Measurements from ENCODE around the gene RSPRY1. TPM values are rescaled to one million over a fixed set of nuclear protein-coding genes. Genes with fewer than 3 reads are reported as not detected.
"Not testable (repeated sequence)": the region's sequence is repeated elsewhere in the genome, so short reads cannot be mapped to it uniquely, and the experiment has no call there.

RSPRY1 gene
- total RNA-seq, 4 donors from 2014 or later, result 13.7 to 27.2 (median 23.1) TPM

DNA sequence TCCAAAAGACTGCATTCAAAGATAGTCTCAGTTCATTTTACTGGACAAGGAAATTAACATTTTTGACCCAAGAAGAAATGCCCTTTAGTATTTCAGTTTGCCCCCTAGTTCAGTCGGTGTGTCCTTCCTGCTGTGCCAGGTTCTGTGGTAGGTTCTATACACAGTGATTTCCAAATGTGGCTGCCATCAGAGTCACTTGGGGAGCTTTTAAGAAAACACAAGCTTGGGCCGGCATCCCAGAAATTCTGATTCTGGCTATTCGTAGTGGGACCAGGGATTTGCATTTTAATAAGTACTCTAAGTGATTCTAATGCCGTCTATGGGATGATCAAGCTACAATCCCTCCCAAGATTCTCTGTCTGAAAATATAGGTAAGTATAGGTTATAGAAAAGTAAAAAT lies 10.2 kb downstream of the RSPRY1 start:
- DNase-seq, result no peak

DNA sequence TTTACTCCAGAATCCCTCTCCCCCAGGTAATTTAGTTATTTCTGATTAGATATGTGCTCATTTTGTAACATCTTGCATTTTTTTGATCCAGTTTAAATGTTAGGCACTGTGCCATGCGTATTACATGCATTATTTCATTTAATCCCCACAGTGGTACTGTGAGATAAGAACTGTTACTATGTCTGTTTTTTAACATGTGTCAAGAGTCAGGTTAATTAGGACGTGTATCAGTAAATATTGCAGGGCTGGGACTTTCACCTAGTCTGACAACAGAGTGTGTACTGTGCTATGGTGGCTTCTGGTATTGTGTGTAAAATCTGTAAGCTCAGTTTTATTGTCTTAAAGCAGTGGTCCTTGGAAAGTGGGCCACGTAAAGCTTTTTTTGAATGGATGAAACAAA lies 10.6 kb downstream of the RSPRY1 start:
- intact Hi-C loops (cut with DNase I), result no loop called here
- peaks cover 0 to 41% (median 15%) of the 10 kb centered on the region in 3 donors for H3K4me1 ChIP-seq
- 76 to 82% methylated on average over 3 of the region's 3 CpGs for WGBS, 2 donors
- H3K27me3 ChIP-seq, result no peaks in the 10 kb centered on the region
- H3K36me3 ChIP-seq, result no peaks in the 10 kb centered on the region
- H3K27ac ChIP-seq, result no peak overlapping the region
- no peaks in the 10 kb centered on the region for H3K9me3 ChIP-seq
- TF ChIP-seq, protein P1, sequence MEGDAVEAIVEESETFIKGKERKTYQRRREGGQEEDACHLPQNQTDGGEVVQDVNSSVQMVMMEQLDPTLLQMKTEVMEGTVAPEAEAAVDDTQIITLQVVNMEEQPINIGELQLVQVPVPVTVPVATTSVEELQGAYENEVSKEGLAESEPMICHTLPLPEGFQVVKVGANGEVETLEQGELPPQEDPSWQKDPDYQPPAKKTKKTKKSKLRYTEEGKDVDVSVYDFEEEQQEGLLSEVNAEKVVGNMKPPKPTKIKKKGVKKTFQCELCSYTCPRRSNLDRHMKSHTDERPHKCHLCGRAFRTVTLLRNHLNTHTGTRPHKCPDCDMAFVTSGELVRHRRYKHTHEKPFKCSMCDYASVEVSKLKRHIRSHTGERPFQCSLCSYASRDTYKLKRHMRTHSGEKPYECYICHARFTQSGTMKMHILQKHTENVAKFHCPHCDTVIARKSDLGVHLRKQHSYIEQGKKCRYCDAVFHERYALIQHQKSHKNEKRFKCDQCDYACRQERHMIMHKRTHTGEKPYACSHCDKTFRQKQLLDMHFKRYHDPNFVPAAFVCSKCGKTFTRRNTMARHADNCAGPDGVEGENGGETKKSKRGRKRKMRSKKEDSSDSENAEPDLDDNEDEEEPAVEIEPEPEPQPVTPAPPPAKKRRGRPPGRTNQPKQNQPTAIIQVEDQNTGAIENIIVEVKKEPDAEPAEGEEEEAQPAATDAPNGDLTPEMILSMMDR (IDR thresholded peaks at IDR 0.05), result no peak
- TF ChIP-seq POLR2A (IDR thresholded peaks at IDR 0.05), result no peak
- no peak overlapping the region for H3K4me3 ChIP-seq
- no peak for DNase-seq

More for the DNA sequence above, 10.2 kb downstream of the RSPRY1 start:
- Histone ChIP-seq H3K4me1 (peaks cover 0 to 46% (median 15%) of the 10 kb centered on the region in 3 donors), H3K27me3 (no peaks in the 10 kb centered on the region), H3K9me3 (no peaks in the 10 kb centered on the region), H3K27ac (no peak overlapping the region), H3K4me3 (no peak overlapping the region), H3K36me3 (no peaks in the 10 kb centered on the region)
- TF ChIP-seq POLR2A (IDR thresholded peaks at IDR 0.05), result no peak
- TF ChIP-seq, protein P1 (IDR thresholded peaks at IDR 0.05), result no peak
- WGBS, 2 donors, result 66 to 70% methylated on average over 4 of the region's 4 CpGs
- intact Hi-C loops (cut with DNase I), result no loop called here

DNA sequence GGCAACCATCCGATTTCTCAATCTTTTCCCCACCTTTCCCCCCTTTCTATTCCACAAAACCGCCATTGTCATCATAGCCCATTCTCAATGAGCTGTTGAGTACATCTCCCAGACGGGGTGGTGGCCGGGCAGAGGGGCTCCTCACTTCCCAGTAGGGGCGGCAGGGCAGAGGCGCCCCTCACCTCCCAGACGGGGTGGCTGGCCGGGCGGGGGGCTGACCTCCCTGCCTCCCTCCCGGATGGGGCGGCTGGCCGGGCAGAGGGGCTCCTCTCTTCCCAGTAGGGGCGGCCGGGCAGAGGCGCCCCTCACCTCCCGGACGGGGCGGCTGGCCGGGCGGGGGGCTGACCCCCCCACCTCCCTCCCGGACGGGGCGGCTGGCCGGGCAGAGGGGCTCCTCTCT lies 14.2 kb downstream of the RSPRY1 start:
- H3K36me3 ChIP-seq, result peaks cover 4 to 11% (median 6%) of the 10 kb centered on the region in 3 donors
- H3K4me3 ChIP-seq; H3K9me3 ChIP-seq; H3K4me1 ChIP-seq; intact Hi-C loops (cut with DNase I); H3K27me3 ChIP-seq; DNase-seq; H3K27ac ChIP-seq: not testable (repeated sequence)
- no CpG with 5 or more reads among the region's 24 CpGs for WGBS, 2 donors

DNA sequence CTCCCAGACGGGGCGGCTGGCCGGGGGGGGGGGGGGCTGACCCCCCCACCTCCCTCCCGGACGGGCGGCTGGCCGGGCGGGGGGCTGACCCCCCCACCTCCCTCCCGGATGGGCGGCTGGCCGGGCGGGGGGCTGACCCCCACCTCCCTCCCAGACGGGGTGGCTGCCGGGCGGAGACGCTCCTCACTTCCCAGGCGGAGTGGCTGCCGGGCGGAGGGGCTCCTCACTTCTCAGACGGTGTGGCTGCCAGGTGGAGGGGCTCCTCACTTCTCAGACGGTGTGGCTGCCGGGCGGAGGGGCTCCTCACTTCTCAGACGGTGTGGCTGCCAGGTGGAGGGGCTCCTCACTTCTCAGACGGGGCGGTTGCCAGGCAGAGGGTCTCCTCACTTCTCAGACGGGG lies 14.8 kb downstream of the RSPRY1 start:
- DNase-seq; H3K4me3 ChIP-seq; H3K27me3 ChIP-seq; intact Hi-C loops (cut with DNase I); H3K27ac ChIP-seq; H3K4me1 ChIP-seq; H3K9me3 ChIP-seq: not testable (repeated sequence)
- peaks cover 4 to 17% (median 10%) of the 10 kb centered on the region in 3 donors for H3K36me3 ChIP-seq
- WGBS, 2 donors, result no CpG with 5 or more reads among the region's 27 CpGs

DNA sequence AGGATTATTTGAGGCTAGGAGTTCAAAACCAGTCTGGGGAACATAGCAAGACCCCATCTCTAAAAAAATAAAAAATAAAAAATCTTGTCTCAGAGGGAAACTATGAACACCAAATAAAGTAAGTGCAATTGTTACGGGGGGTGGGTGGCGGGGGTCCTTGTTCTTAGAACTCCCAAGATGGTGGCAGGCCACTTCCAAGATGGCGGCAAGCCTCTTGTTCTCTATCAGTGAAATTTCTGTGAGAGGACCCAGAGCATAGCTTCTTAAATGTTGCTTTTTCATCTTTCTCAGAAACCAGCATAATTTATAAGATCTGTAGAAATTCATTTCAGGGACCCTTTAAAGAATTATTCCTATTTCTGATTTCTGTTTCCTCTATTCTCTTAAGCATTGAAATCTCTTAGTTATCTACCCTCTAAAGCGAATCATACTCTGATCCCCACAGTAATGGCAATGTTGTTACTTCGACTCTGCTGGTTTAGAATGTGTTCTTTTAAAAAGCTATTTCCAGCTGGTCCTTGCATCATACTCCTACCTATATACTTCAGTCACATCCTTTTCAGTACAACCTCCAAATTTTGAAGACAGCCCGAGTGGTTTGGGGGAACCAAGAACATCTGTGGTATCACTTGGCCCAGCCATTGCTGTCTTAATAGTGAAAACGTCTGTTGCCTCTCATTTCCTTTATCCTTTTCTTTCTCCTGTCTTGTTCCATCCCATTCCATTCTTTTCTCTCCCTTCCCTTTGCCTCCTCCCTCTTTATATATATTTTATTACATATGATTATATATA lies 16.2 kb downstream of the RSPRY1 start:
- intact Hi-C loops (cut with DNase I), result no loop called here
- H3K27ac ChIP-seq, result no peak overlapping the region
- no peaks in the 10 kb centered on the region for H3K27me3 ChIP-seq

DNA sequence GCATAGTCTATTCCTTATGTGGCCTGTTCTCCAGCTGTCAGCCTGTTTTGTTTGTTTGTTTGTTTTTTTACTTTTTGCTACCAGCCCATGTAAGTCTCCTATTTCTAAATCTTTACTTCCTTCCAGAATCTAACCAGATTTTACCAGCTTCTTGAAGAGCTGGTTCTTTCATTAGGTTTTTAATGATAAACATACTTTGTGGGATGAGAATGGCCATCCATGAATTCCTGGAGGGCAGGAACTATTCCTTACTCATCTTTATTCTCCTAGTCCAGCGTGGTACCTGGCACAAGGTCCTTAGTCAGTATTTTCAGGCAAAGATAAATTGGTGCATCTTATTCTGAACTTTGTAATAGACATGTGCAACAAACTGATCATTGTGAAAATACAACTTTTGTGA lies 17.3 kb downstream of the RSPRY1 start:
- H3K4me1 ChIP-seq, result no peaks in the 10 kb centered on the region
- H3K4me3 ChIP-seq, result no peak overlapping the region
- peaks cover 4 to 42% (median 14%) of the 10 kb centered on the region in 3 donors for H3K36me3 ChIP-seq
- H3K27ac ChIP-seq, result no peak overlapping the region
- no peaks in the 10 kb centered on the region for H3K9me3 ChIP-seq
- H3K27me3 ChIP-seq, result no peaks in the 10 kb centered on the region
- intact Hi-C loops (cut with DNase I), result no loop called here
- TF ChIP-seq, protein P1 (IDR thresholded peaks at IDR 0.05), result no peak
- TF ChIP-seq POLR2A (IDR thresholded peaks at IDR 0.05), result no peak
- DNase-seq, result no peak
- 62 to 79% methylated on average over 1 of the region's 1 CpG for WGBS, 2 donors

More for the DNA sequence above, 16.2 kb downstream of the RSPRY1 start:
- H3K4me3 ChIP-seq, result no peak overlapping the region
- H3K36me3 ChIP-seq, result peaks cover 4 to 30% (median 13%) of the 10 kb centered on the region in 3 donors
- no peak for DNase-seq
- no peaks in the 10 kb centered on the region for H3K9me3 ChIP-seq
- H3K4me1 ChIP-seq, result no peaks in the 10 kb centered on the region
- TF ChIP-seq POLR2A (IDR thresholded peaks at IDR 0.05), result no peak
- TF ChIP-seq, protein P1 (IDR thresholded peaks at IDR 0.05), result no peak
- 84 to 86% methylated on average over 7 of the region's 7 CpGs for WGBS, 2 donors
